Panc1 (cell line): ENCODE results near the gene IRF2BP2. TPM values are rescaled to one million over a fixed set of nuclear protein-coding genes. Genes with fewer than 3 reads are reported as not detected.

ENCODE experiments used
- ATAC-seq: fragments of 200-7000 bp; cut with Tn5 transposase; 2 replicates; pipeline ENCODE4 v1.9.1; 2020; ENCODE audit warnings: mild to moderate bottlenecking, moderate library complexity
- BruUV-seq: library from RNA; stranded (reverse); fragments of 400-500 nt; replicated peaks from 2 replicates; lab custom pipeline; 2021; lab: Mats Ljungman, UMichigan
- CTCF ChIA-PET: fragments of 300-600 bp; sonication (Branson Sonifier 250); formaldehyde crosslinking; loops from one replicate; lab custom pipeline; 2022; ENCODE audit warnings: antibody characterized with exemption; lab: Charles Lee
- POLR2A ChIA-PET: fragments of 300-600 bp; sonication (Branson Sonifier 250); formaldehyde crosslinking; loops from one replicate; lab custom pipeline; 2022; ENCODE audit warnings: antibody characterized with exemption; lab: Charles Lee
- DNase-seq: peaks from one replicate; pipeline ENCODE4 v3.0.0-alpha.2; 2010; ENCODE audit warnings: low read depth, low spot score
- H3K27ac ChIP-seq: 2 replicates; pipeline ENCODE4 v1.5.1; 2011; ENCODE audit warnings: mild to moderate bottlenecking, low read length, inconsistent platforms
- H3K27me3 ChIP-seq: fragments of 200-500 bp; sonication (Bioruptor generic); 2 replicates; pipeline ENCODE4 v1.6.0; 2014; ENCODE audit warnings: low read length, inconsistent platforms; ENCODE audit not compliant: control insufficient read depth, insufficient read depth
- H3K36me3 ChIP-seq: fragments of 200-500 bp; sonication (Bioruptor generic); 2 replicates; pipeline ENCODE4 v1.5.1; 2014; ENCODE audit warnings: inconsistent platforms, mild to moderate bottlenecking, low read length, moderate library complexity; ENCODE audit not compliant: control insufficient read depth, insufficient read depth
- H3K4me1 ChIP-seq: 2 replicates; pipeline ENCODE4 v1.5.1; 2011; ENCODE audit warnings: inconsistent platforms, mild to moderate bottlenecking, low read length, moderate library complexity; ENCODE audit not compliant: control insufficient read depth, insufficient read depth
- H3K4me3 ChIP-seq, 2 experiments: 2 replicates each; pipeline ENCODE4 v1.5.1; 2011 to 2012; ENCODE audit warnings: low read depth in 2 of 2, low read length in 2 of 2, mild to moderate bottlenecking in 2 of 2, inconsistent platforms in 1 of 2, moderate library complexity in 1 of 2
- H3K9me3 ChIP-seq: fragments of 200-500 bp; sonication (Bioruptor generic); 2 replicates; pipeline ENCODE4 v1.5.1; 2014; ENCODE audit warnings: low read depth, mild to moderate bottlenecking, inconsistent platforms, low read length, moderate library complexity; ENCODE audit not compliant: control insufficient read depth, insufficient read depth
- CTCF ChIP-seq: fragments of 450-650 bp; IDR thresholded peaks from 2 replicates; pipeline ENCODE4 v1.5.1; 2017; ENCODE audit warnings: mild to moderate bottlenecking
- POLR2AphosphoS5 ChIP-seq: IDR thresholded peaks from 2 replicates; pipeline ENCODE4 v1.6.1; 2012; ENCODE audit warnings: mild to moderate bottlenecking, low read depth, low read length, moderate library complexity
- SIN3A ChIP-seq: IDR thresholded peaks from 2 replicates; pipeline ENCODE4 v1.6.1; 2012; ENCODE audit warnings: low read depth, mild to moderate bottlenecking, low read length, moderate library complexity, borderline replicate concordance; ENCODE audit not compliant: insufficient read depth
- TCF7L2 ChIP-seq: IDR thresholded peaks from 2 replicates; pipeline ENCODE4 v1.6.1; 2011; ENCODE audit warnings: mild to moderate bottlenecking, low read depth, low read length, inconsistent platforms
- in situ Hi-C: cut with HindIII; loops from 2 replicates; pipeline ENCODE4 v1.10.0; 2016; ENCODE audit warnings: low sequenced_read_pairs, low pct_unique_long_range_greater_than_20kb
- intact Hi-C: fragments of 100-400 bp; cut with micrococcal nuclease; formaldehyde crosslinking; loops from one replicate; pipeline ENCODE4 v1.10.0; 2022; ENCODE audit not compliant: unreplicated experiment
- total RNA-seq: library from RNA; stranded (reverse); gene quantifications from one replicate; pipeline ENCODE4 v1.2.1, GENCODE V29; 2021; ENCODE audit not compliant: unreplicated experiment
- TF ChIP-seq, protein P1 (sequence below), 2 experiments: IDR thresholded peaks; 2 replicates each; pipeline ENCODE4 v1.6.1; 2011 to 2012; ENCODE audit warnings: low read depth in 2 of 2, control low read depth in 1 of 2, low read length in 1 of 2, mild to moderate bottlenecking in 1 of 2, moderate library complexity in 1 of 2; ENCODE audit not compliant: insufficient read depth in 1 of 2

IRF2BP2 gene
- total RNA-seq, 1 experiment from 2014 or later, result 187 TPM

GRCh38 chr1:234611225-234611846 lies 1.4 kb upstream of the IRF2BP2 start:
- Histone ChIP-seq H3K9me3 (no peaks in the 10 kb centered on the region), H3K4me1 (peaks cover 49% of the 10 kb centered on the region), H3K36me3 (peaks cover 12% of the 10 kb centered on the region), H3K27me3 (no peaks in the 10 kb centered on the region), H3K4me3 (peak overlapping the region; percentile 43 to 54), H3K27ac (peak overlapping the region; percentile 100)
- in situ Hi-C loops, result loop anchor here (25.0 kb wide), 1 partner anchor 351 kb away; no protein-coding TSS in a partner anchor
- POLR2A ChIA-PET, result interaction anchor here (0.6 to 3.7 kb wide), 17 partner anchors 7 to 663 kb away, joined by 3 to 38 read pairs (median 4); no protein-coding TSS in a partner anchor
- CTCF ChIA-PET, result interaction anchor here (0.5 to 1.7 kb wide), 5 partner anchors 16 to 482 kb away, joined by 3 to 6 read pairs (median 4); no protein-coding TSS in a partner anchor
- TF ChIP-seq SIN3A (no peak), POLR2AphosphoS5 (no peak), CTCF (no peak; the same call in 1 of the 2 replicates), TCF7L2 (no peak)
- TF ChIP-seq, protein P1, sequence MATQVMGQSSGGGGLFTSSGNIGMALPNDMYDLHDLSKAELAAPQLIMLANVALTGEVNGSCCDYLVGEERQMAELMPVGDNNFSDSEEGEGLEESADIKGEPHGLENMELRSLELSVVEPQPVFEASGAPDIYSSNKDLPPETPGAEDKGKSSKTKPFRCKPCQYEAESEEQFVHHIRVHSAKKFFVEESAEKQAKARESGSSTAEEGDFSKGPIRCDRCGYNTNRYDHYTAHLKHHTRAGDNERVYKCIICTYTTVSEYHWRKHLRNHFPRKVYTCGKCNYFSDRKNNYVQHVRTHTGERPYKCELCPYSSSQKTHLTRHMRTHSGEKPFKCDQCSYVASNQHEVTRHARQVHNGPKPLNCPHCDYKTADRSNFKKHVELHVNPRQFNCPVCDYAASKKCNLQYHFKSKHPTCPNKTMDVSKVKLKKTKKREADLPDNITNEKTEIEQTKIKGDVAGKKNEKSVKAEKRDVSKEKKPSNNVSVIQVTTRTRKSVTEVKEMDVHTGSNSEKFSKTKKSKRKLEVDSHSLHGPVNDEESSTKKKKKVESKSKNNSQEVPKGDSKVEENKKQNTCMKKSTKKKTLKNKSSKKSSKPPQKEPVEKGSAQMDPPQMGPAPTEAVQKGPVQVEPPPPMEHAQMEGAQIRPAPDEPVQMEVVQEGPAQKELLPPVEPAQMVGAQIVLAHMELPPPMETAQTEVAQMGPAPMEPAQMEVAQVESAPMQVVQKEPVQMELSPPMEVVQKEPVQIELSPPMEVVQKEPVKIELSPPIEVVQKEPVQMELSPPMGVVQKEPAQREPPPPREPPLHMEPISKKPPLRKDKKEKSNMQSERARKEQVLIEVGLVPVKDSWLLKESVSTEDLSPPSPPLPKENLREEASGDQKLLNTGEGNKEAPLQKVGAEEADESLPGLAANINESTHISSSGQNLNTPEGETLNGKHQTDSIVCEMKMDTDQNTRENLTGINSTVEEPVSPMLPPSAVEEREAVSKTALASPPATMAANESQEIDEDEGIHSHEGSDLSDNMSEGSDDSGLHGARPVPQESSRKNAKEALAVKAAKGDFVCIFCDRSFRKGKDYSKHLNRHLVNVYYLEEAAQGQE (IDR thresholded peaks at IDR 0.05; ENCODE audit: insufficient read depth in 1 of 2, low read depth in 2 of 2, low read length in 1 of 2), result no peak
- DNase-seq, result no peak
- ATAC-seq, result peak; percentile 15
- intact Hi-C loops, result loop anchor here (5.0 to 10.0 kb wide), 4 partner anchors 263 to 481 kb away; no protein-coding TSS in a partner anchor
- no TSS peak for BruUV-seq

GRCh38 chr1:234610666-234611224 lies 767 bp upstream of the IRF2BP2 start:
- peaks cover 43% of the 10 kb centered on the region for H3K4me1 ChIP-seq
- ChIA-PET POLR2A (interaction anchor here (0.7 to 3.7 kb wide), 11 partner anchors 9 to 664 kb away, joined by 3 to 38 read pairs (median 4); no protein-coding TSS in a partner anchor), CTCF (interaction anchor here (0.7 kb wide), 1 partner anchor 103 kb away, joined by 4 read pairs; no protein-coding TSS in a partner anchor)
- DNase-seq, result no peak
- intact Hi-C loops (loop anchor here (5.0 to 10.0 kb wide), 4 partner anchors 264 to 482 kb away; no protein-coding TSS in a partner anchor), in situ Hi-C loops (loop anchor here (25.0 kb wide), 1 partner anchor 352 kb away; no protein-coding TSS in a partner anchor)
- peak overlapping the region; percentile 100 for H3K27ac ChIP-seq
- TF ChIP-seq CTCF (no peak), SIN3A (0 out of 2 replicates have a peak, but pooled peaks have one; percentile 21), POLR2AphosphoS5 (0 out of 2 replicates have a peak, but pooled peaks have one; percentile 1), TCF7L2 (0 out of 2 replicates have a peak, but pooled peaks have one; percentile 12)
- TF ChIP-seq, protein P1 (IDR thresholded peaks at IDR 0.05; ENCODE audit: insufficient read depth in 1 of 2, low read depth in 2 of 2, low read length in 1 of 2), result no peak
- no peaks in the 10 kb centered on the region for H3K27me3 ChIP-seq
- ATAC-seq, result peak; percentile 67
- H3K4me3 ChIP-seq, result peak overlapping the region; percentile 54 to 74
- no TSS peak for BruUV-seq
- H3K36me3 ChIP-seq, result peaks cover 16% of the 10 kb centered on the region
- no peaks in the 10 kb centered on the region for H3K9me3 ChIP-seq
